ENCODE results near the gene PRMT6.

DNA sequence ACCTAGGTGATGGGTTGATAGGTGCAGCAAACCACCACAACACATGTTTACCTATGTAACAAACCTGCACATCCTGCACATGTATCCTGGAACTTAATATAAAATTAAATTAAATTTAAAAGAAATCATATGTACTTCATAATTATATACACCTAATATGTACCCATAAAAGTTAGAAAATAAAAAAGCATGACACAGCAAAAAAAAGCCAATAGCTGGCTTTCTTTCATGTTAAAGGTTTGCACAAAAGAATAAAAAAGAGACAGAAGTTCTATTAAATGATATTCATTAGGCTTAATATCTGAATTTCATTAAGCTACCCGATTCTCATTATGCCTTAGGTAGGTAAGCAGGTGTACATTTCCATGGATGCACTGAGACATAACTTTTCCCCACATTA is 5.2 kb upstream of the PRMT6 start:
- no peak for TF ChIP-seq GATA2 (IDR thresholded peaks at IDR 0.05; ENCODE audit: low read depth, low read length)
- no peak for TF ChIP-seq GATA3 (IDR thresholded peaks at IDR 0.05; ENCODE audit: low read depth, low read length)

Data from SH-SY5Y (cell line).